ENCODE measurements around the gene RAB30. TPM values are rescaled to one million over a fixed set of nuclear protein-coding genes. Genes with fewer than 3 reads are reported as not detected.
"Not testable (repeated sequence)": the region's sequence is repeated elsewhere in the genome, so short reads cannot be mapped to it uniquely, and the experiment has no call there.

The RAB30 gene
- total RNA-seq, 1 donor from 2014 or later, result 160 TPM

- ChIA-PET CTCF (no interaction called here), POLR2A (no interaction called here)
- Mint-ChIP-seq H3K4me1 (peaks cover 88% of the 10 kb centered on the region), H3K36me3 (ENCODE audit: low read depth) (peaks cover 53% of the 10 kb centered on the region), H3K9me3 (no peaks in the 10 kb centered on the region), H3K4me3 (no peak overlapping the region), H3K27ac (peak overlapping the region; percentile 73), H3K27me3 (no peaks in the 10 kb centered on the region)
- intact Hi-C loops (cut with micrococcal nuclease), result no loop called here
- no peak for DNase-seq
- ATAC-seq (ENCODE audit: low read depth), result no peak
- no peak for TF ChIP-seq CTCF (IDR thresholded peaks at IDR 0.05)
These were observed 61.7 kb downstream of the RAB30 start for GRCh38 chr11:83009999-83010398.

- Mint-ChIP-seq H3K36me3 (ENCODE audit: low read depth) (peaks cover 60% of the 10 kb centered on the region), H3K4me1 (peaks cover 88% of the 10 kb centered on the region)
- H3K9me3 Mint-ChIP-seq; DNase-seq; ATAC-seq (ENCODE audit: low read depth); intact Hi-C loops (cut with micrococcal nuclease); H3K27me3 Mint-ChIP-seq; H3K4me3 Mint-ChIP-seq; H3K27ac Mint-ChIP-seq: not testable (repeated sequence)
- POLR2A ChIA-PET, result interaction anchor here (0.7 to 3.2 kb wide), 5 partner anchors 12 to 148 kb away, joined by 3 to 29 read pairs (median 3); partner anchors contain the start of gene PCF11
- CTCF ChIA-PET, result interaction anchor here (1.4 kb wide), 1 partner anchor 14 kb away, joined by 3 read pairs; no protein-coding TSS in a partner anchor
These were observed 62.6 kb downstream of the RAB30 start for GRCh38 chr11:83009136-83009535.

GRCh38 chr11:83008581-83008923 is 63.1 kb downstream of the RAB30 start:
- DNase-seq, result no peak
- CTCF ChIA-PET, result interaction anchor here (1.4 kb wide), 1 partner anchor 15 kb away, joined by 3 read pairs; no protein-coding TSS in a partner anchor
- POLR2A ChIA-PET, result interaction anchor here (0.7 to 3.2 kb wide), 8 partner anchors 11 to 149 kb away, joined by 3 to 29 read pairs (median 4); partner anchors contain the start of genes PCF11 and RAB30
- intact Hi-C loops (cut with micrococcal nuclease), result loop anchor here (1.0 kb wide), 1 partner anchor 8 kb away; no protein-coding TSS in a partner anchor
- no peaks in the 10 kb centered on the region for H3K9me3 Mint-ChIP-seq
- peak overlapping the region; percentile 82 for H3K27ac Mint-ChIP-seq
- ATAC-seq (ENCODE audit: low read depth), result no peak
- no peak for TF ChIP-seq CTCF (IDR thresholded peaks at IDR 0.05)
- no peaks in the 10 kb centered on the region for H3K27me3 Mint-ChIP-seq
- peaks cover 60% of the 10 kb centered on the region for H3K36me3 Mint-ChIP-seq (ENCODE audit: low read depth)
- no peak overlapping the region for H3K4me3 Mint-ChIP-seq
- H3K4me1 Mint-ChIP-seq, result peaks cover 82% of the 10 kb centered on the region

- Mint-ChIP-seq H3K9me3 (no peaks in the 10 kb centered on the region), H3K27ac (peak overlapping the region; percentile 82), H3K27me3 (no peaks in the 10 kb centered on the region), H3K4me3 (peak overlapping the region; percentile 36), H3K36me3 (ENCODE audit: low read depth) (peaks cover 57% of the 10 kb centered on the region), H3K4me1 (peaks cover 77% of the 10 kb centered on the region)
- TF ChIP-seq CTCF (IDR thresholded peaks at IDR 0.05), result no peak
- ChIA-PET CTCF (interaction anchor here (1.4 to 1.9 kb wide), 2 partner anchors 11 to 15 kb away, joined by 3 to 6 read pairs; no protein-coding TSS in a partner anchor), POLR2A (interaction anchor here (0.7 to 3.2 kb wide), 10 partner anchors 10 to 149 kb away, joined by 3 to 29 read pairs (median 4); partner anchors contain the start of genes PCF11 and RAB30)
- ATAC-seq (ENCODE audit: low read depth), result peak; percentile 28
- intact Hi-C loops (cut with micrococcal nuclease), result loop anchor here (1.0 to 2.0 kb wide), 4 partner anchors 8 to 63 kb away; partner anchors contain the start of gene RAB30
- no peak for DNase-seq
These were observed 63.7 kb downstream of the RAB30 start for GRCh38 chr11:83007909-83008580.

GRCh38 chr11:83007477-83007876 is 64.2 kb downstream of the RAB30 start:
- peaks cover 58% of the 10 kb centered on the region for H3K36me3 Mint-ChIP-seq (ENCODE audit: low read depth)
- no peak overlapping the region for H3K4me3 Mint-ChIP-seq
- CTCF ChIA-PET, result interaction anchor here (1.2 to 1.9 kb wide), 2 partner anchors 10 to 140 kb away, joined by 4 to 6 read pairs; no protein-coding TSS in a partner anchor

More at GRCh38 chr11:83007477-83007876, 64.2 kb downstream of the RAB30 start:
- Mint-ChIP-seq H3K27me3 (no peaks in the 10 kb centered on the region), H3K4me1 (peaks cover 76% of the 10 kb centered on the region), H3K27ac (peak overlapping the region; percentile 82), H3K9me3 (no peaks in the 10 kb centered on the region)
- peak; percentile 12 for ATAC-seq (ENCODE audit: low read depth)
- DNase-seq, result no peak
- intact Hi-C loops (cut with micrococcal nuclease), result loop anchor here (1.0 to 2.0 kb wide), 3 partner anchors 10 to 63 kb away; partner anchors contain the start of gene RAB30
- no peak for TF ChIP-seq CTCF (IDR thresholded peaks at IDR 0.05)
- POLR2A ChIA-PET, result interaction anchor here (0.7 to 3.2 kb wide), 12 partner anchors 8 to 149 kb away, joined by 3 to 29 read pairs (median 4); partner anchors contain the start of genes PCF11 and RAB30

Measured in activated B cell treated with CpG ODN at 0.5 μM for 24 hours (primary cell).